Esophagus muscularis mucosa (tissue), 3 donors: ENCODE data around the gene FAM47B.

Experiments used
- CTCF ChIP-seq, 3 experiments: fragments of 200-600 bp in 2 of 3; fragments of 450-650 bp in 1 of 3; sonication (generic) in 2 of 3; IDR thresholded peaks; one replicate each; pipeline ENCODE4 v1.5.1; 2017 to 2019; ENCODE audit warnings: antibody characterized with exemption in 3 of 3, mild to moderate bottlenecking in 2 of 3, moderate library complexity in 1 of 3
- POLR2AphosphoS5 ChIP-seq, 2 donors: sonication (generic); formaldehyde crosslinking; IDR thresholded peaks; one replicate each; pipeline ENCODE4 v1.6.1; 2017; ENCODE audit warnings: antibody characterized with exemption in 2 of 2

- no peak for TF ChIP-seq CTCF (IDR thresholded peaks at IDR 0.05)
- no peak for TF ChIP-seq POLR2AphosphoS5 (IDR thresholded peaks at IDR 0.05)
Measured at GRCh38 chrX:34917146-34917545, 25.4 kb upstream of the FAM47B start.
